Skeletal muscle tissue (tissue), 4 donors: ENCODE results near the gene ZBTB34. TPM values are rescaled to one million over a fixed set of nuclear protein-coding genes. Genes with fewer than 3 reads are reported as not detected.

Source experiments
- H3K27ac ChIP-seq: one replicate; pipeline ENCODE4 v1.7.0; 2013; ENCODE audit warnings: mild to moderate bottlenecking, low read depth, low read length, inconsistent platforms
- H3K27me3 ChIP-seq, 3 donors: one replicate each; pipeline ENCODE4 v1.7.0; 2013; ENCODE audit warnings: low read length in 3 of 3; ENCODE audit not compliant: control insufficient read depth in 3 of 3, insufficient read depth in 3 of 3
- H3K36me3 ChIP-seq, 3 donors: one replicate each; pipeline ENCODE4 v1.7.0; 2013; ENCODE audit warnings: low read length in 3 of 3; ENCODE audit not compliant: control insufficient read depth in 3 of 3, insufficient read depth in 3 of 3
- H3K4me1 ChIP-seq, 3 donors: one replicate each; pipeline ENCODE4 v1.7.0; 2013; ENCODE audit warnings: low read length in 3 of 3, mild to moderate bottlenecking in 3 of 3; ENCODE audit not compliant: control insufficient read depth in 3 of 3, insufficient read depth in 3 of 3
- H3K4me3 ChIP-seq, 3 donors: one replicate each; pipeline ENCODE4 v1.7.0; 2013; ENCODE audit warnings: low read length in 3 of 3
- H3K9ac ChIP-seq, 3 donors: one replicate each; pipeline ENCODE4 v1.7.0; 2013; ENCODE audit warnings: low read length in 3 of 3, mild to moderate bottlenecking in 3 of 3, moderate library complexity in 2 of 3, low read depth in 1 of 3
- H3K9me3 ChIP-seq, 3 donors: one replicate each; pipeline ENCODE4 v1.7.0; 2013; ENCODE audit warnings: low read length in 3 of 3; ENCODE audit not compliant: control insufficient read depth in 3 of 3
- total RNA-seq: library from RNA; depleted of rRNA; stranded (reverse); fragments of >200 nt; gene quantifications from one replicate; pipeline ENCODE4 v1.2.3, GENCODE V29; 2014
- donor health status: Osteomylitis.

Gene ZBTB34
- total RNA-seq, 1 donor from 2014 or later: 17.2 TPM

DNA sequence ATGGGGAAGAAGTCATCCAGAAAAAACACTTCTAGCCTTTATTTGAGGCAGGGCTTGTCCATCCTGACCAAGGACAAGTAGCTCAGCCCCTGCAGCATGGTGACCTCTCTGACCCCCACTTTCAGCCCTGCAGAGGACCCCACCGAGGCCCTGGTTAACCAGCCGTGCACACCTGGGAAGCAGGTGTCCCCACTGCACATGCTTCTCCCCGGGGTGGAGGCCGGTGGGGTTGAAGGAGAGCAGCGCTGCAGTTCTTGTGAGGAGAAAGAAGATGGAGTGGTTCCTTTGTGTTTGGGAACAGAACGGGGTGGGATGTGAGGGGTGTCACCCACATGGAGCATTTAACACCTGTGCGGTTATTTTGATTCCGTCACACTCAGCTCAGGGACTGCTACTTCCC is 21.1 kb upstream of the ZBTB34 start:
- Histone ChIP-seq H3K9me3 (no peaks in the 10 kb centered on the region), H3K36me3 (peaks cover 10 to 15% (median 11%) of the 10 kb centered on the region in 3 donors), H3K4me3 (no peak overlapping the region), H3K27me3 (no peaks in the 10 kb centered on the region), H3K4me1 (peaks cover 19 to 51% (median 42%) of the 10 kb centered on the region in 3 donors), H3K9ac (no peak overlapping the region), H3K27ac (no peak overlapping the region)

- Histone ChIP-seq H3K4me1 (peaks cover 7 to 34% (median 29%) of the 10 kb centered on the region in 3 donors), H3K27me3 (no peaks in the 10 kb centered on the region), H3K9me3 (no peaks in the 10 kb centered on the region), H3K27ac (no peak overlapping the region), H3K4me3 (no peak overlapping the region), H3K9ac (no peak overlapping the region), H3K36me3 (peaks cover 6 to 8% (median 6%) of the 10 kb centered on the region in 3 donors)
Observed at GRCh38 chr9:126842220-126842842, 18.1 kb upstream of the ZBTB34 start.

DNA sequence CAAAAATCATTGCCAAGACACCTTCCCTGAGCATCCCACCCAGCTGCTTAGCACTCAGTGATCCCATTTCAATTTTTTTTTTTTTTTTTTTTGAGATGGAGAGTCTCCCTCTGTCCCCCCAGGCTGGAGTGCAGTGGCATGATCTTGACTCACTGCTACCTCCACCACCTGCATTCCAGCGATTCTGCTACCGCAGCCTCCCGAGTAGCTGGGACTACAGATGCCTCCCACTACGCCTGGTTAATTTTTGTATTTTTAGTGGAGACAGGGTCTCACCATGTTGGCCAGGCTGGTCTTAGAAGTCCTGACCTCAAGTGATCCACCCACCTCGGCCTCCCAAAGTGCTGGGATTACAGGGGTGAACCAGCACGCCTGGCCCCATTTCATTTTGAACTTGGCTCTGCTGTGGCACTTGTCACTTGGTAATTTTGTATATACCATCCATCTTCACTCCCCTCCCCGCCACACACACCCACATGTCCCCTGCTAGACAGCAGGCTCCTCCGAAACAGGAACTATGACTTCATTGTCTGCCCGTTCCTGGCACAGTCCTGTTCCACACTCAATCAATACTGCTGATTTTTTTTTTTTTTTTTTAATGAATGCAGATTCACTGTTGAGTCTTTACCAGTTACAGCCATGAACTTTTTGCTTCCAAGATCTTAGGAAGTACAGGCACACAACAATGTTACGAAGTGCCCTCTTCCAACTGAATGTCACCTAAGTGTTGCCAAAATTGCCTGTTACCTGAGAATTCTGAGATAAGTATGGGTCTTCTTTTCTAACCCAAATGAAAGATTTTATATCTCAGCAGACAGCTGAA is 17.3 kb upstream of the ZBTB34 start:
- H3K9me3 ChIP-seq: no peaks in the 10 kb centered on the region
- H3K36me3 ChIP-seq: peaks cover 3 to 8% (median 6%) of the 10 kb centered on the region in 3 donors
- no peak overlapping the region for H3K27ac ChIP-seq
- H3K4me1 ChIP-seq: peaks cover 7 to 27% (median 24%) of the 10 kb centered on the region in 3 donors
- H3K9ac ChIP-seq: no peak overlapping the region
- H3K4me3 ChIP-seq: no peak overlapping the region
- H3K27me3 ChIP-seq: no peaks in the 10 kb centered on the region

- H3K27ac ChIP-seq: no peak overlapping the region
- H3K9ac ChIP-seq: no peak overlapping the region
- no peaks in the 10 kb centered on the region for H3K27me3 ChIP-seq
- peaks cover 3 to 19% (median 18%) of the 10 kb centered on the region in 3 donors for H3K4me1 ChIP-seq
- peaks cover 0 to 5% (median 2%) of the 10 kb centered on the region in 3 donors for H3K36me3 ChIP-seq
- H3K4me3 ChIP-seq: no peak overlapping the region
- H3K9me3 ChIP-seq: no peaks in the 10 kb centered on the region
Observed at GRCh38 chr9:126844085-126844484, 16.4 kb upstream of the ZBTB34 start.

- H3K36me3 ChIP-seq: no peaks in the 10 kb centered on the region
- H3K9me3 ChIP-seq: no peaks in the 10 kb centered on the region
- H3K4me3 ChIP-seq: no peak overlapping the region
- H3K4me1 ChIP-seq: peaks cover 3 to 19% (median 14%) of the 10 kb centered on the region in 3 donors
- peaks cover 0 to 2% (median 0%) of the 10 kb centered on the region in 3 donors for H3K27me3 ChIP-seq
- no peak overlapping the region for H3K27ac ChIP-seq
- no peak overlapping the region for H3K9ac ChIP-seq
Observed at GRCh38 chr9:126847051-126847450, 13.4 kb upstream of the ZBTB34 start.

- peaks cover 2 to 11% (median 7%) of the 10 kb centered on the region in 3 donors for H3K27me3 ChIP-seq
- no peak overlapping the region for H3K9ac ChIP-seq
- no peaks in the 10 kb centered on the region for H3K9me3 ChIP-seq
- no peaks in the 10 kb centered on the region for H3K36me3 ChIP-seq
- H3K27ac ChIP-seq: no peak overlapping the region
- H3K4me3 ChIP-seq: no peak overlapping the region
- H3K4me1 ChIP-seq: peaks cover 0 to 4% (median 0%) of the 10 kb centered on the region in 3 donors
Observed at GRCh38 chr9:126849591-126850225, 10.7 kb upstream of the ZBTB34 start.

DNA sequence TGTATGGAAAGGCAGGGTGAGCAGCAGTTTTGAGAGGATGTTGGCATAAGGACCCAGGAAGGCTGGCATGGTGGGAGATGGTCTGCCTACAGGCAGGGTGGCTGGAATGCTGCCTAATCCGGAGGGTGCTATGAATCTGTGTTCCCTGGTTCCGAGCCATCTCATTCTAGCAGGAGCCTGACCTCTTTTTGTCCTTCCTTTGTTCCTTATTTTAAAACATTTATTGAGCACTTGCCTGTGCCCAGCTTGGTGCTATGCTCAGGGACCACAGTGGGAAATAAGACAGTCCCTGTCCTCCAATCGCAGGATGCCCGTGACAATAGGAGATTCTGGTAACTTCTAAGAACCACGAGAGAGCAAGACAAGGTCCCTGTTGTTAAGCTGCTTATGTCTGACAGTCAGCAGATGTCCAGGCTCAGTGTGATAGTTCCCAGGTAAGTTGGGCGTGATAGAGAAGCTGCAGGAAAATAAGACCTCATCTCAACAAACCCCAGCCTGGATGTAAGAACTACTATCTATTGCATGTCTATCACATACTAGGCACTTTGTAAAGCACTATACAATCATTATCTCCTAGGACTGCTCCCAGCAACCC is 9.1 kb upstream of the ZBTB34 start:
- Histone ChIP-seq H3K27ac (no peak overlapping the region), H3K9ac (no peak overlapping the region), H3K27me3 (peaks cover 2 to 11% (median 7%) of the 10 kb centered on the region in 3 donors), H3K9me3 (no peaks in the 10 kb centered on the region), H3K4me1 (peaks cover 0 to 4% (median 0%) of the 10 kb centered on the region in 3 donors), H3K36me3 (no peaks in the 10 kb centered on the region), H3K4me3 (no peak overlapping the region)

DNA sequence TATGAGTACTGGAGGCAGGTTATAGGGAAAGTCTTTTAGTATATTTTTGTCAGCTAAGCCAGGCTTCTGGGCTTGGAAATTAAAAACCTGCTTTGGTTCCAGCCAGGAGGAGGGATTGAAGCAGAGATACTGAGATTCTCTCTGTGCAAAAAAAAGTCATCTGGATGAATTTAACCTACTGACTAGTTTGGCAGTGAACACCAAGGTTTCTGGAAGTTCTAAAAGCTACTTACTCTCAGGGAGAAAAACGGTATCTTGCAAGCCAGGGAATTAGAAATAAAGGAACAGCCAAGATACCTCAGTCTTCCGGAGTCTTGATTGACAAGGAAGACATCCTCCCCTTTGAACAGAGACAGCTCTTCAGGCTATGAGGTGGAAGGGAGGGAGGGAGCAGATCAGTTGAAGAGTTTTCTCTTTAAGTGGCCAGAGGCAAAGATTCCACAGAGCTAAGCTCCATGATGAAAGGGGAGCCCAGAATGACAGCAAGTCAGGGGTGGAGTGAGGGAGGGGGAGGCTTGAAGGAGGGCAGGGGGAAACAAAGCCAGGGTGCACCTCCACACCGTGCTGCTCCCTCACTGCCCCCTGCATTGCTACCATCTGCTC is 8.3 kb upstream of the ZBTB34 start:
- peaks cover 2 to 11% (median 7%) of the 10 kb centered on the region in 3 donors for H3K27me3 ChIP-seq
- no peaks in the 10 kb centered on the region for H3K9me3 ChIP-seq
- H3K9ac ChIP-seq: no peak overlapping the region
- no peak overlapping the region for H3K27ac ChIP-seq
- H3K4me1 ChIP-seq: peaks cover 0 to under 1% (median 0%) of the 10 kb centered on the region in 3 donors
- no peaks in the 10 kb centered on the region for H3K36me3 ChIP-seq
- H3K4me3 ChIP-seq: no peak overlapping the region

GRCh38 chr9:126853667-126854066 is 6.8 kb upstream of the ZBTB34 start:
- Histone ChIP-seq H3K4me1 (peaks cover 4 to 10% (median 4%) of the 10 kb centered on the region in 3 donors), H3K36me3 (no peaks in the 10 kb centered on the region), H3K9me3 (no peaks in the 10 kb centered on the region), H3K9ac (no peak overlapping the region), H3K27ac (no peak overlapping the region), H3K4me3 (no peak overlapping the region), H3K27me3 (peaks cover 2 to 11% (median 7%) of the 10 kb centered on the region in 3 donors)
